ENCODE data around the gene TYK2. TPM values are rescaled to one million over a fixed set of nuclear protein-coding genes. Genes with fewer than 3 reads are reported as not detected.
"Not testable (repeated sequence)": the region's sequence is repeated elsewhere in the genome, so short reads cannot be mapped to it uniquely, and the experiment has no call there.

Gene TYK2
- 70.9 TPM for polyA plus RNA-seq (2013, experiment 1 of 2; ENCODE audit: insufficient read length)
- polyA plus RNA-seq (2013, experiment 2 of 2; ENCODE audit: insufficient read length) = 62.2 TPM

DNA sequence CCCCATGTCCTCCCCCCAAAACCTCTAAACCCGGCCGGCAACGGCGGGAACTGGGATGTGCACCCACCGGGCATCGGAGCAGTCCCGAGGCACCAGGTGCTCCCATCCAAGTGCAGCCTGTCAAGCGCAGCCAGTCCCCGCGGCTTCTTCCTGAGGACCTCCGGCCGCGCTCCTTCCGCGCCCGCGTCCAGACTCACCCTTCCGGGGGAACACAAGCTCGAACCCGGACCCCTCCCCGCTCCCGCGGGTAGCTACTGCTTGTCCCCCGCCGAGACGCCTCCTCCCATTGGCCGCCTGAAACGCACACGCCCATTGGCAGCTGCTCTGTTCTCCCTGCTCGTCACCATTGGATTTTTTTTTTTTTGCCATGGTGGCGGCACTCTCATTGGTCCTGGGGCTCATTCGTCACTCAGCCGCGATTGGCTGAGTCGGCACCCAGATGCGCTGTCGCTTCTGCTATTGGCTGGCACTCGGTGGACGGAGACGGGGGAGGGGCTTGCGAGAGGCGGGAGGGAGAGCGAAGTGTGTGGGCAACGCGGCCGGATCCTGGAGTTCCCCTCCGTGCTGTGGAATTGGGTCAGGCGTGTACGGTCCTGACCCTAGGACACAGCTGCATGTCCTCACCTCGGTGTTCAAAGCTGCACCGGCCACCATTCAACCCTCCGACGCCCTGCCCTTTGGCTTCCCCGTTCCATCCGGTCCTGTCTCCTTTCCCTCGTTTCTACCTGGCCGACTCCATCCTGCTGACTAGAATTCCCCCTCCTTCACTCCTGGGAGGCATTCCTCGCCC is at the start of gene TYK2:
Gene TYK2, minus strand, starts transcription at position 260 of the 790 bp plus-strand sequence. CDS start 2,166 bp downstream, outside the sequence.
- DNase-seq = peak; percentile 99

DNA sequence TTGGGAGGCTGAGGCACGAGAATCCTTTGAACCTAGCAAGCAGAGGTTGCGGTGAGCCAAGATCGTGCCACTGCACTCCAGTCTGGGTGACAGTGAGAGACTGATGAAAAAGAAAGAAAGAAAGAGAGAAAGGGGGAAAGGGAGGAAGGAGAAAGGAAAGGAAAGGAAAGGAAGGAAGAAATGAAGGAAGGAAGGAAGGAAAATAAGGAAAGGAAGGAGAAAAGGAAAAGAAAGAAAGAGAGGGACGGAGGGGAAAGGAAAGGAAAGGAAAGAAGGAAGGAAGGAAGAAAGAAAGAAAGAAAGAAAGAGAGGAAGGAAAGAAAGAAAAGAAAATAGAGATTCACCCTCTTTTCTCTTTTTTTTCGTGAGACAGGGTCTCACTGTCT is 48.6 kb upstream of the TYK2 start:
- no peak for DNase-seq

DNA sequence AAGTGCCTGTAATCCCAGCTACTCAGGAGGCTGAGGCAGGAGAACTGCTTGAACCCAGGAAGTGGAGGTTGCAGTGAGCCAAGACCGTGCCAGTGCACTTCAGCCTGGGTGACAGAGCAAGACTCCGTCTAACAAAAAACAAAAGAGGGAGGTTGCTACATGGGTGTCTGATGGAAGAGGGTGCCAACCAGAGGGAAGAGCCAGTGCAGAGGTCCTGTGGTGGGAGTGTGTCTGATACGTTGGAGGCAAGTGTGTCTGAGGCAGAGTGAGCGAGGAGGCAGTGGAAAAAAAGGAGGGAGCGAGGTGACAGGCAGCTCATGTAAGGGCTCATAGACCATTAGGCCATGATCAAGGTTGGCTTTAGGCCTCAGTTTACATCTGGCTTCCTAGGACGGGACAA is 46.8 kb upstream of the TYK2 start:
- DNase-seq = no peak

DNA sequence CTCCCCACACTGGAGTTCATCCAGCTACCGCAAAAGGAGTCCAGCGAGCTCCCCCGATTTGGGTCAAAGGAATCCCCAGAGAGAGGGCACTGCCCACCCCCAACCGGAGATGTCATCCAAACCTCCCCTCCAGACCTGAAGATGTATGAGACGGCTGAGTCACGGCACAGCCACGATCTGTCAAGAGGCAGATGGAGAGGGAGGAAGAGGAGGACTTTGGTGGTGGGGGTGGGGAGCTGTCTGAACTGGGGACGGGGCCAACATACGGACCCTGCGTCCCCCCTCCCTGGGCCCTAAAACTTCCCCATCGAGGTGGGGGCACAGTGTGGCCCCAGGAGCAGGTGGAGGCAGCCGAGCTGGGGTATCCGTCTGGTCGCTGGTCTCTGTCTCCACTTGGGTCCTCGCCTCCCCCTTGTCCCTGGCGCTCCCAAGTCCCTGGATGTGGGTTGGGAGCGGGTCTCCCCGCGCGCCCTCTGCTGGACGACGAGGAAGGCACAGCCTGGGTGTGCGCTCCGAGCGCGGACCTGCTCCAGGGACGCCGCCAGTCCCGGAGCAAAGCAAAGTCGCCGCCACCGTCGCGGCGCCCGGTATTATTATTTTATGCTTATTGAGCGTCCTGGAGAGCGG is 43.8 kb upstream of the TYK2 start:
- DNase-seq = peak; percentile 77

DNA sequence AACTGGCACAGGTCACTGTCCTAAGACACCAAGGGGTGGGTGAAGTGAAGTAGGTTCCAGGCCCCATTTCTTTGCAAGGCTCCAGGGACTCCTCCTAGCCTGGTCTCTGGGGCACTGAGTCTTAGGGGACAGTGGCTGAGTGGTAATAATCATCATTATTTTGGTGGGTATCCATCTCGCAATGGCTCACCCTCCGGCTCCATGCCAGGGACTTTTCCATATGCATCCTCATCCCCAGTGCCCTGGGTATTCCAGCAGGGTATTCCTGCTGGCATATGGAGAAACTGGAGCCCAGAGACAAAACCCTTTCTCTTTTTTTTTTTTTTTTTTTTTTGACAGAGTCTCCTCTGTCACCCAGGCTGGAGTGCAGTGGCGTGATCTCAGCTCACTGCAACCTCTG is 42.5 kb upstream of the TYK2 start:
- no peak for DNase-seq

DNA sequence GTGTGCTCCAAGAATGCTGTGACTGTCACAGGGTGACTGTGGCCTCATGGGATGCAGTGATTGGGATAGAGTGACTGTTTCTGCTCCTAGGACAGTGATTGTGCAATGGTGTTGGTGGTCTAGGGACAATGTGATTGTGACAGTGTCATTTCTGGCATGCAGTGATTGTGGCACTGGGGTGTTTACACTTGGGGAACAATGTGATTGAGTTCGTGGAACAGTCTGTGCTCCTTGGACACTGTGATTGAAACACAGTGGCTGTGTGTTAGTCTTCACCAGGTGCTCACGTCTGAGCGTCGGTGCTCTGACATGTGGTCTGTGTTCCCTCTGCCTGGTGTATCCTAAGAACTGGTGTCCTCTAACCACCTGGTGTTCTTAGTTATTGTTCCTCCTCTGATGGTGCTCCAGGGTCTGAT is 41.7 kb upstream of the TYK2 start:
- DNase-seq = no peak

DNA sequence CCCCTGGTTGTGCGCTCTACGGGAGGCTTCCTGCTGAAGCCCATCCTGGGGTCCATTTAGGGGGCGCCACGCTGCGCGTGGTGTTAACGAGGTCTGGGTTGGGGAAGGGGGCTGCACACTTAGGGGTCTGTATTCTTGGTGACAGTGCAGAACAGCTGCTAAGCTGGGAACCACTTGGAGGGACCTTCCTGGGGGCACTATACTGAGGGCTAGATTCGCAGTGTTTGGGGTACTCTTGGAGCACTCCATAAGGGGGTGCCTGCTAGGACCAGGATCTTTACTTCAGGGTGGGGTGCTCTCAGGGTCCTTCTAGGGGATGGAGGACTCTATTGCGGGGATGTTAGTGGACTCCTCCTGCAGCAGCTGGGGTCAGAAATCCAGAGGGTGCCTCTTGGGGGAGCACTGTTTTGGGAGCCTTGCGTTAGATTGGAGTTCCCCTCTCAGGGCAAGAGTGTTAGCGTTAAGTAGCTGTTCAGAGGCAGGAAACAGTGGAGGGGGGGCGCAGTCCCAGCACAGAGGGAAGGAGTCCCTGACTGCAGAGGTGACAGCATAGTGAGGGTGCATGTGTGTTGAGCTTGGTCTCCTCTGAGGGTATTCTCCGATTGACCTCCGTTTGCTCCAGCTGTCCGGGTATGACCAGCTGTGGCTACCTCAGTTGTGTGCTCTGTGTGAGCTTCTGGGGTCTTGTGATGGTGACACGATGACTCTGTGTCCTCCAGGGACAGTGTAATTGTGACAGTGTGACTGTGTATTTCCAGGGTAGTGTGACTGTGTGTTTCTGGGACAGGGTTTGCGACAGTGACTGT is 41.1 kb upstream of the TYK2 start:
- DNase-seq = no peak

DNA sequence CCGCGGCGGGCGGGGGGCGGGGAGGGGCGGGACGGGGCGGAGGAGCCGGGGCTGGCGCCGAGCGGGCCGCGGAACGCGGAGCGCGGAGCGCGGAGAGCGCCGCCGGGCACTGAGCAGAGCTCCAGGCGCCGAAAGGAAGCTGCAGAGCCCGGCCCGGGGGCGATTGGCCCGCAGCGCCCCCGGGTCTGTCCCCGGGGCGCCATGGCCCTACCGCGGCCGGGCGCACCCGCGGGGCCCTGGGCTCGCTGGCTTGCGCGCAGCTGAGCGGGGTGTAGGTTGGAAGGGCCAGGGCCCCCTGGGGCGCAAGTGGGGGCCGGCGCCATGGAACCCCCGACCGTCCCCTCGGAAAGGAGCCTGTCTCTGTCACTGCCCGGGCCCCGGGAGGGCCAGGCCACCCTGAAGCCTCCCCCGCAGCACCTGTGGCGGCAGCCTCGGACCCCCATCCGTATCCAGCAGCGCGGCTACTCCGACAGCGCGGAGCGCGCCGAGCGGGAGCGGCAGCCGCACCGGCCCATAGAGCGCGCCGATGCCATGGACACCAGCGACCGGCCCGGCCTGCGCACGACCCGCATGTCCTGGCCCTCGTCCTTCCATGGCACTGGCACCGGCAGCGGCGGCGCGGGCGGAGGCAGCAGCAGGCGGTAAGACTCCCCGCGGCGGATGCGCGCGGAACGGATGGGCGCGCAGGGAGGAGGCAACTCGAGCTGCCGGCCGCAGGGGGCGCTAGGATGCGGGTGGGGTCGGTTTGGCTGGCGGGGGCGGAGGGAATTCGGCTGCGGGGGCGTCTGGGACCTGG is 40.3 kb upstream of the TYK2 start, which contains the start of gene PDE4A:
Gene PDE4A, plus strand, starts transcription at position 95 of the 796 bp plus-strand sequence. Its CDS starts 227 bp downstream, at position 322.
- DNase-seq = peak; percentile 39

DNA sequence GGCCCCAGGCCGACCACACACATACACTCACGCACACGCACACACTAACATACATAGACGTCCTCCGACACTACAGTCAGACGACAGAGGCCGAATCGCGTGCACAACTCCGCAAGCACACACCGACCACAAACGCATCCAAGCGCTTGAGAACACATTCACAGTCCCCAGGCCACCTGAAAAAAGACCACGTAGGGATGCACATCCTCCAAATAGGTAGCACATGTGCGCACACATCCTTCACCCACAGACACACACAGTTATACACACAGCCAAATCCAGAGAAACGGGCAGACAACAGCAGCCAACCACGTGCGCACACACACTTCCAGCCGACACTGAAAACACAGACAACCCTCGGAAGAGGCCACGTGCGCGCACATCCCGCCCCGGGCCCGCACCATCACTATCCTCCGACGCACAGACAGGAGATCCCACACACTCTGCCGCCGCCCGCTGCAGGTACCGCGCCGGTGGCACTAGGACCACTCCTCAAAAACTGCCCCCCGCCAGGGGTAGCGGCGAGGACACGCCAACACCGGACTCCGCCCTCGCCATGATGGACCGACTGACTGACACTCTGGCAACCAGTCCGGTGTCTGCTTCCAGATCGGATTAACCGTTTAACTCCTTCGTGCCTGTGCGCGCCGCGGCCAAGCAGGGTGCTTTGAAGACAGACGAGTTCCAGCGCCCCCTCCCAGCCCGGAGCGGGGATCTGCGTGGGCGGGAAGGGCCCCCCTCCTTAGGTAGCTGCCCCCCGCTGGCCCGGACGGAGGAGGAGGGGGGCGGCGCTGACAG is 39.5 kb upstream of the TYK2 start:
- DNase-seq = peak; percentile 61

DNA sequence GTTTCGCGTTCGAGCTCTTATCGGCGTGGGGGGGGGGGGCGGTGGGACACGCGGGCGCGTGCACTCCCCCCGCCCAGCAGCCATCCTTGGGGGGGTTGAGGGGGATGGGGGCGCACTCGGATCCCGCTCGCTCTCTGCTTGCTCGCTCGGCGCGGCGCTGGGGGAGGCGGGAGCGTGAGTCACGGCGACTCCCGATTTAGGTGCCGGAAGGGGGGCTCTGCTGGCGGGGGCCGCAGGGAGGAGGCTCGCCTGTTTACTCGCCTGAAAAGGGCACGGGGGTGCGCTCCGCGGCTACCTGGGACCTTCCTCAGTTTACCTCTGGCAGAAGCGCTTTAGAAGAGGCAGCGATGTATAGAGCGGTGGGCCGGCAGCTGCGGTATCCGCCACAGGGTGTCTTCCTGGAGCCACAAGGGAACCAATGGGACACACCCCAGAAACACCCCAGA is 38.9 kb upstream of the TYK2 start:
- DNase-seq = no peak

DNA sequence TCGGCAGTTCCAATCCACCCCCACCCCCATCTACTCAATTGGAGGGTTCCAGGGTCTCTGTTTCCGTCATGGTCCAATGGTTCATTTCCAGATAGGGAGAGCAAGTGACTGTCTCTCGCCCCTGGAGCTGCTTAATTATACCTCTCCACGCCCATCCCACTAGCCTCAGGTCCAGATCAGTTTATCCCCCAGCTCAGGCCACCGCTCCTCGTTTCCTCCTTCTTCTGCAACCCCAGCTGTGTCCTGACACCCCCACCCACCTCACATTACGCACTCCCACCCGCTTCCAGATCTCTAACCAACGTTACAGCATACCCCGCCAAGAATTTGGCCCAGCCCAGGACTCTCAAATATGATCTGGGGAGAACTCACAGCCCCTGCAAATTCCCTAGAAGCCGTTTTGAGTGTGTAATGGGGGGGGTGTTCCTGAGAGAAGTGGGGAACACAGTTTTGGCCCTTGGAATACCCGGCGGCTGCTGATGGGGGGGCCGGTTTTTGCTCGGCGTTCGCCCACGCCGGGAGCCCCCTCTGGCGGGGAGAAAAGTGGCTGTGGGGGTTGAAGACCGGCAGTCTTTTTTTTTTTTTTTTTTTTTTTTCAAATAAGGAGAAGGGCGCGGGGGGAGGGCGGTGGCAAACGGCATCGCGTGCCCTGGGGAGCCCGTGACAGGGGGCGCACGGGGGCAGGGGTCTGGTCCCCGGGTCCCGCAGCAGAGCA is 38.3 kb upstream of the TYK2 start:
- DNase-seq = no peak

DNA sequence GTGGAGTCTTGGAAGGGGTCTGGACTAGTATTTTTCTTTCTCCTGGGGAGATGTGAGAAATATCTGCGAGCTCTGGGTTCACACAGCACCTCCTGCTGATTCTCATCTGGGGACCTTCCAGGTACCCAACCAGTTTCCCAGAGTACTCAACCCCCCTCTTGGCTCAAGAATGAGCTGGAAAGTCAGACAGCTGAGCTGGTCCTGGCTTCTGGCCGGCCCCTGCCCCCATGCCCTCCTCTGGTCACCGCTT is 37.8 kb upstream of the TYK2 start:
- DNase-seq = no peak

DNA sequence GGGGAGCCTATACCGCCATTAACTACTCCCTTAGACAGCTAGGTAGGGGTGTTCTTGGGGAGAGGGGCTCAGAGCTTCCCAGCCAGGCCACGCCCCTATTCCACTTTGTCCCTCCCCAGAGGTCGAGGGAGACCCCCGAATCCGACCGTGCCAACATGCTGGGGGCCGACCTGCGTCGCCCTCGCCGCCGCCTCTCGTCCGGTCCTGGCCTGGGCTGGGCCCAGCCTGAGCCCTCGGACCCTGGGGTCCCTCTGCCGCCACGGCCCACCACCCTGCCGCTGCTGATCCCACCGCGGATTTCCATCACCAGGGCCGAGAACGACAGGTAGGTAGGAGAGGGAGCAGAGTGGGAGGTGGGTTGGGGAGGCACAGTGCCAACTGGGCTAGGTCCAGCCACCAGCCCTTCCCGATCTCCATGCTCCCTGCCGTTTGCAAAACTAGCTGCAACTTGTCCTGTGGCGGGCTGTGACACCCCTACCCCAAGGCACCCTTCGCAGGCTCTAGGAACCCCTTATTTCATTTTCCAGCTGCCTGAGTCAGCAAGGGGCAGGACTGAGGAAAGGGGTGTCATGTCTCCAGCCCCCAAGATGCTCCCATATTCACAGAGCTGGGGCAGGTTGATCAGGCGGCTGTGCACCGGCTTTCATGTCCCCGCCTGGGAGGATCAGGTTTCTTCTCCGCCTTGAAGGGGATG is 37.3 kb upstream of the TYK2 start:
- DNase-seq = no peak

DNA sequence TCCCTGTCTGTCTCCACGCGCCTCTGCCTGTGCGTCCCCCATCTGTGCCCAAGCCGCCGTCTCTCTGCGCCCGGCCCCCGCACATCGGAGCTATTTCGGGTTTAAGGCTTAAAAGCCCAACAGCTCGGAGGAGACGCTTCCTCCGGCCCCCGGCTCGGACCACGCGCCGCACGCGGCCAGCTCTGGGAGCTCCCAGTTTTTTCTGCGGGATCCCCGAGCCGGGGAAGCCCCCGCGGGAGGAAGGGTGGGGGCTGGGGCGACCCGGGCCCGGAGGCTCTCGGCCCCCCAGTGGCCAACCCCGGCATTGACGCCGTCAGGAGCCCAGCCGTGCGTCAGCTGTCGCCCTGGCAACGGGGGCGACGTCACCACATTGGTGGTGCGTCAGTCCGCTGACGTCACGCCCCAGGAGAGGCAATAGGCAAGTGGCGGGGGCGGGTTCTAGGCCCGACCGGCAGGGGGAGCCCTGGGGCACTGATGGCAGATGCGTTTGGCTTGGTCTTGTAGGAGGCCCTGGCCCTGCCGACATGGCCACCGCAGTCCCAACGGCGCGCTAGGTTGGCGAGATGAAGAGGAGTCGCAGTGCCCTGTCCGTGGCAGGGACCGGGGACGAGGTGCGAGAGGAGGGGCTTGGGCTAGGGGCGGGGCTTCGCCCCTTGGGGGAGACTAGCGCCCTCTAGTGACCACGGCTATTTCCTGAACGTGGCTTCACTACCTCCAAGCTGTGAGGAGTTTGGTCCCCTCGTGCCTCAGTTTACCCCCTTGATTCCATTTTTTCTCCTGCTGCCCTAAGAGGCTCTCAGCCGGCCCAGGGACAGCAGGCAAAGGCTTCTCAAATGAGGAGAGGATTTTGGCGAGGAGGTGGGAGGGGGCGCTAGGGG is 36.2 kb upstream of the TYK2 start:
- peak; percentile 89 for DNase-seq

DNA sequence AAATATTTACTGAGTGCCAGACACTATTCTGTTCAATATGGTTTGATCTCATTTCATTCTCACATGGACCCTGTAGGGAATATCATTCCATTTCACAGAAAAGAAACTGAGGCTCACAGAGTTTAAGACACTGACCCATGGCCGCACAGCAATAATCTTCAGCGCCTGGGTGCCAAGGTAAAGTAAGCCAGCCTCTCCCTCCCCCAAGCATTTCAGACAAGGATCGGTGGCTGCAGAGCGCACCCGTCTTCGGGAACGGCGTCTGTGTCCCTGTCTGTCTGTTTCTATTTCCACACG is 35.7 kb upstream of the TYK2 start:
- DNase-seq = no peak

DNA sequence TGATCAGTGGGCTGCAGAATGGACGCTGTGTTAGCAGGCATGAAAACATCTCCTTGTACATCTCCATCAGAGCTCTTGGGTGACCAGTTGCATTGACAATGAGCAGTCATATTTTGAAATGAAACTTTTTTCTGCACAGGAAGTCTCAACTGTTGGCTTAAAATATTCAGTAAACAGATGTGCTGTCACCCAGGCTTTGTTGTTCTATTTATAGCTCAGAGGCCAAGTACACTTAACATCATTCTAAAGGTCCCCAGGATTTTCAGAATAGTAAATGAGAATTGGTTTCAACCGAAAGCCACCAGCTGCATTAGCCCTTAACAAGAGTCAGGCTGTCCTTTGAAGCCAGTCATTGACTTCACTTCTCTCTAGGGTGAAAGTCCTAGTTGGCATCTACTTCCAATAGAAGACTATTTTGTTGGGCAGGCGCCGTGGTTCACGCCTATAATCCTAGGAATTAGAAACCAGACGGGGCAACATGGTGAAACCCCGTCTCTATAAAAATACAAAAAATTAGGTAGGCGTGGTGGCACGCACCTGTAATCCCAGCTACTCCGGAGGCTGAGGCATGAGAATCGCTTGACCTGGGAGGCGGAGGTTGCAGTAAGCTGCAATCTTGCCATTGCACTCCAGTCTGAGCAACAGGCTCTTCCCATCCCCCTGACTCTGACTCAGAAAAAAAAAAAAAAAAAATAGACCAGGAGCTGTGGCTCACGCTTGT is 32.0 kb upstream of the TYK2 start:
- DNase-seq = no peak

DNA sequence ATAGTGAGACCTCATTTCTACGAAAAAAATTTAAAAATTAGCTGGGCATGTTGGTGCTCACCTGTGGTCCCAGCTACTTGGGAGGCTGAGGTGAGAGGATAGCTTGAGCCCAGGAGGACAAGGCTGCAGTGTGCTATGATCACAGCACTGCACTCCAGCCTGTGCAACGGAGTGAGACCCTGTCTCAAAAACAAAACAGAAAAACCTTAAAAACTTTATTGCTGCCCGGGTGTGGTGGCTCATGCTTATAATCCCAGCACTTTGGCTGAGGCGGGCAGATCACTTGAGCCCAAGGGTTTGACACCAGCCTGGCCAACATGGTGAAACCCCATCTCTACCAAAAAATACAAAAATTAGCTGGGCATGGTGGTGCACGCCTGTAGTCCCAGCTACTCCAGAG is 30.9 kb upstream of the TYK2 start:
- DNase-seq = not testable (repeated sequence)

DNA sequence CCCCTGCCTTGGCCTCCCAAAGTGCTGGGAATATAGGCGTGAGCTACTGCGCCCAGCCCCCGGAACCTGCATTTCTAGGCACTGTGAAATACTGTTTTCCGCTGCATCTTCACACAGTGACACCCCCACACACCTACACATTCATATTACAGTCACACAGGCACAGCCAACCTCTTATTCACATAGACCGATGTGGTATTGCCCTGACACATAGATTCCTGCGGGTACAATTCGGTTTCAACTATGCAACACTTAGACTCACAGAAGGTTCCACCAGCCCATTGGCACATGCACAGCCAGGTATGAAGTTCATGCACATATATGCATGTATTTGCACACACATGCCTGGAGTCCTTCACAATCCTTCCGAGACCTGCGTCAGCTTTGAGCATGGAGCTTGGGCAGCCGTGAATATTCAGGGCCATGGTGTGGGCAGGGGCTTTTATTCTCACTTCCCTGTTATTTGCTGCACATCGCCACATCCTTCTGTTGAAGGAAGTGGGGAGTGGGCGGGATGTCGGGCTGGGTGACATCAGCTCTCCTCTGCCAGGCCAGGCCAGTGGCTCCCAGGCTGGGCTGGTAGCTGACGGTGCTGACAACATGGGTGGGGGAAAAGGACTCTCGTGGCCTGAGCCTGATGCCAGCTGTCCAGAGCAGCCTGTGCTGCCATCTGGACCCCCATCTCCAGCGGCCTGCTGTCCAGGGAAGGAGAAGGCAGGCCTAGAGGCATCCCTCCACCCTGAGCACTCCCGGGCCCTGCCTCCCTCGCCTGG is 28.3 kb upstream of the TYK2 start:
- no peak for DNase-seq
